ENCODE data around the gene LRRK1. TPM values are rescaled to one million over a fixed set of nuclear protein-coding genes. Genes with fewer than 3 reads are reported as not detected.

LRRK1 gene
- total RNA-seq, 1 experiment from 2014 or later, result not detected

DNA sequence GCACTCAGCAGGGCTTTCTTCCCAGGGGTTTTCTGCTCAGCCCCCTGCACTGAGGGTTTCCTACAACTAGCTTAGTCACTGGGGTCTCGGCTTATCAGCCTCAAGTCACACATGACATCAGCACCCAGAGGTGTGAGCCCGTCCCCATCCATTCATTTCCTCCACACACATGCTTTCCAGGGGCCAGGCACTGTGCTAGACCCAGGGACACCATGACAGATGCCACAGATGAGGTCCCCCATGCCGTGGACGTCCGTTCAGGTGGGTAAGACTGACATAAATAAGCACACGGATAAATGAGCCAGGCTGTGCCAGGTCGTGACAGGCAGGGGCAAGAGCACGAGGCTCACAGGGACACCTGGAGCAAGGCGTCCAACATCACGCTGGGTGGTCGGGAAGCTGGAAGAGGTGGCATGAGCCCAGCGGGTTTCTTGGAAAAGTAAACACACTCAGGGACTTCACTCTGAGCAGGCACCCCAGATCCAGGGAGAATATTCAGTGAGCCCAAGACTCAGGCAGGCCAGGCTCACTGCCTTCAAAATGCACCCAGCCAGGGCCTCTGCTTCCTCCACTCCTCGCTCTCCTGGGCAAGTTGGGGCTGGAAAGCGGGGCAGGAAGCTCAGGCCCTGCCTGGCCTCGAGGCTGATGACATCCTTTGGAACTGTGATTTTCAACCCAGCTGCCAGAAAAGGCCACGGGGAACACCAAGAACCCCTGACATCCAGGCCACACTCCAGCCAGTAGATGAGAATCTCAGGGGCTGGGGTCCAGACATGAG is 193.4 kb downstream of the LRRK1 start:
- DNase-seq (ENCODE audit: low spot score), result no peak
- in situ Hi-C loops (cut with HindIII; ENCODE audit: low sequenced_read_pairs), result no loop called here

- no peak for DNase-seq (ENCODE audit: low spot score)
- in situ Hi-C loops (cut with HindIII; ENCODE audit: low sequenced_read_pairs), result no loop called here
These were observed 194.2 kb downstream of the LRRK1 start for GRCh38 chr15:101113114-101114005.

GRCh38 chr15:101114166-101114565 is 195.0 kb downstream of the LRRK1 start:
- DNase-seq (ENCODE audit: low spot score), result no peak
- in situ Hi-C loops (cut with HindIII; ENCODE audit: low sequenced_read_pairs), result no loop called here

DNA sequence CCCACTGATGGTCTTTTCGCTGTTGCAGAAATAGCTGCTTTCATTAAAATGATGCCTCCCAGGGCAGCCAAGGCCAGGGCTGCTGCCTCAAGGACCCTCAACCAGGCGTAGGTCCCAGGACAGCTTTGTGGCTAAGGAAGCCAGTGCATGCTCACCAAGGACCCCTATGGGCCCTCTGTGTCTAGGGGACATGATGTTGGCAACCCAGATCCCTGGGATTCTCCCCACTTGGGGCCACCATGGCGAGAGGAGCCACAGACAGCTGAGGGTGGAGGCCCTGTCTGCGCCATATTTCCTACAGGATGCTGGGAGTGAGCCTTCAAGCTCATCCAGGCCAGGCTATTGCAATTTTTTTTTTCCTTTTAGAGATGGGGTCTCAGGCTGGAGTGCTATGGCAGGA is 195.5 kb downstream of the LRRK1 start:
- in situ Hi-C loops (cut with HindIII; ENCODE audit: low sequenced_read_pairs), result no loop called here
- no peak for DNase-seq (ENCODE audit: low spot score)

GRCh38 chr15:101115393-101115785 is 196.2 kb downstream of the LRRK1 start:
- DNase-seq (ENCODE audit: low spot score), result no peak
- in situ Hi-C loops (cut with HindIII; ENCODE audit: low sequenced_read_pairs), result no loop called here

DNA sequence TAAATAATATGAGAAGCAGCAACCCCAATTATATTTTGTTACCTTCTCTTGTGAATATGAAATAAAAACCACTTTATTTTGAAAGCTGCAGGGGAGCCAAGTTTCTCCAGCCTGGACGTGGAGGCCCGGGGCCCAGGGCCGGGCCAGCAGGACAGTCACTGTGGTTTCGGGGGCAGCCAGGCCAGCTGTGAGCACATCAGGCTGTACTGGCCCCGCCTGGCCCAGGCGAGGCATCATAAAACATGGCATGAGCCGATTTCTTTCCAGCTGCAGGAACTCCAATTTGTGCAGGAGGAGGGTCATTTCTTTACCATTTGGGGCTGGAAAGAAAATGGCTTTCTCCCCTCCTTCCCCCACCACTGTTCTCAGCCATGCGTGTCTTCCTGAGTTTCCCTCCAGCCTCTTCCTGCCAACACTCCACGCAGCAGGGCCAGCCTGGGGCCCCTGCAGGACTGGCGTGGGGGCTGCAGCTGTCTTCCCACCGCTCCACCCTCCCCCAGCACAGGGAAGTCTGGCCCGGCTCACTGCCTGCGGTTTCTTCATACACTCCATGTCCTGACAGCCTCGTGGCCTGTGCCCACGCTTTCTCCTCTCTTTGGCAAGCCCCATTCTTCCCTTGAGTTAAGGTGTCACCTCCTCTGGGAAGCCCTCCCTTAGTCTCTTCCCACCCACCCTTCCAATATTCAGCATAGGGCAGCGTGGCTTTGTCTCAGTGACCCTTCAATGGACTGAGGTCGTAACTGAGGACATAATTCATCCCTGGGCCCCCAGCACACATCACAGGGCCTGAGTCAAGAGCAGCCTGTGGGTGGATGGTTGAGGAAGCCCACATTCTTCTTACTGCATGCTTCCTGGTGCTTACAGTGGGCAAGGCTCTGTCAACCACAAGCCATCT is 196.9 kb downstream of the LRRK1 start:
- no peak for DNase-seq (ENCODE audit: low spot score)
- in situ Hi-C loops (cut with HindIII; ENCODE audit: low sequenced_read_pairs), result no loop called here

GRCh38 chr15:101116681-101116976 is 197.5 kb downstream of the LRRK1 start:
- DNase-seq (ENCODE audit: low spot score), result no peak
- in situ Hi-C loops (cut with HindIII; ENCODE audit: low sequenced_read_pairs), result no loop called here

DNA sequence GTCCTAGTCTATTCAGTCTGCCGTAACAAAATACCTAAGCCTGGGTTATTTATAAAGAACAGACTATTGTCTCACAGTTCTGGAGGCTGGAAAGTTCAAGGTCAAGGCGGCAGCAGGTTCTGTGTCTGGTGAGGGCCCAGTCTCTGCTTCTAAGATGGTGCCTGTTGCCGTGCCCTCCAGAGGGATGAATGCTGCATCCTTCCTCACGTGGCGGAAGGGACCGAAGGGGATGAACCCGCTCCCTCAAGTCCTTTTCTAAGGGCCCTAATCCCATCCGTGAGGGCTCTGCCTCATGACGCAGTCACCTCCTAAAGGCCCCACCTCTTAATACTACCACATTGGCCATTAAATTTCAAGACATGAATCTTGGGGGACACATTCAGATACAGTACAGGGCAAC is 199.0 kb downstream of the LRRK1 start:
- in situ Hi-C loops (cut with HindIII; ENCODE audit: low sequenced_read_pairs), result no loop called here
- no peak for DNase-seq (ENCODE audit: low spot score)

DNA sequence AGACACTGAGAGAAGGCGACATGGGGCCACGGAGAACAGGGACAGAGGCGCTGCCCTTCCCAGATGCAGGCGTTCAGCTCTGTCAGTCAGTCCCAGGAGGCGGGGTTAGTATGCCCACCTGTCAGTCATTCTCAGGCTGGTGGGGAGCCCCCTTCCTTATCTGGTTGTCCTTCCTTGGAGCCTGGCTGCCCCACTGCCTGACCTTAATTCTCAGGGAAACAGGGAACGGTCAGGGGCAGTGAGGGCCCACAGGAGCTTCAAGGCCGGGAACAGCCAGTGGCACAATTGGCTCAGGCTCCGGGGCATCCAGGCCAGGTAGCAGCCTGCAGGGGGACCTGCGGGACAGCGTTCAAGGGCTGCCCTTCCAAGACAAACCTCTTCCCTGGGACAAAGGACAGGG is 199.5 kb downstream of the LRRK1 start:
- in situ Hi-C loops (cut with HindIII; ENCODE audit: low sequenced_read_pairs), result no loop called here
- DNase-seq (ENCODE audit: low spot score), result no peak

DNA sequence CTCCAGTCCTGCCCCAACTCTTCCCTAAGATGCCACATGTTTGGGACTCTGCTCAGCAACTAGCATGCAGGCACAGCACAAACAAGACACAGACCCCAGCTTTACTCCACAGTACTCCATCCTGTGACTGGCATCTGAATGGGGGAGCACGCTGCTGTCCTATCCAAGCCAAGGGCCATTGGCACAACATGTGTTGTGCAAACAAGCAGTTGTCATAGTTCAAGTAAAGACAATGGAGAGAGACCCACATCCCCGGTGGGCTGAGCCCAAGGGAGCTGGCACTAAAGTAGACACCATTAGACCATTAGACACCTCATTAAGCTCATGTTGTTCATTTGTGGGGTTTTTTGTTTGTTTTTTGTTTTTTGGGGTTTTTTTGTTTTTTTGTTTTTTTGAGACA is 200.0 kb downstream of the LRRK1 start:
- no peak for DNase-seq (ENCODE audit: low spot score)
- in situ Hi-C loops (cut with HindIII; ENCODE audit: low sequenced_read_pairs), result no loop called here

Other genes starting within 250 kb of the LRRK1 start
- not detected in 2 replicates for gene ALDH1A3, start 39.5 kb upstream of the LRRK1 start, total RNA-seq (2014; rRNA removed; shearing (Covaris generic))